GM12801 (cell line): Measurements from ENCODE around the gene DYNC2H1.

Experiments
- TF ChIP-seq, protein P1 (sequence below): IDR thresholded peaks from one replicate; pipeline ENCODE4 v1.5.1; 2011; ENCODE audit warnings: control low read depth; ENCODE audit not compliant: insufficient read length; ENCODE audit errors: extremely low read depth

Gene DYNC2H1

DNA sequence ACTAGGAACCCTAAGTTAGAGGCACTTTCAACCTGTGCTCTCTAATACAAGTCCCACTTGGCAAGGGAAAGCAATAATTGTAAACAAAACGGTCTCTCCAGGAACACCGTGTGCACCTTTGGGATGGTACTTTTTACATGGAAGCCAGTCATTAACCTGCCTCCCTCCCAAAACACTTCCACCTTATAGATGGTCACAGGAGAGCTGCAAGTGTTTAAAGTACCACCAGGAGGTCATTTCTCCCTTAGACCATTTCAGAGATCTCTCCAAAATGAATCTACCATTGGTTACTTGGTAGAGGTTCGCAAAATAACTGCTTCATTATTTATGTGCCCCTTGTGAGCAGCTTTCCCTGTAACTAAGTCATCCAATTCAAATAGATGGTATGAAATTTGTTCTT, 375.3 kb downstream of the DYNC2H1 start:
- TF ChIP-seq, protein P1, sequence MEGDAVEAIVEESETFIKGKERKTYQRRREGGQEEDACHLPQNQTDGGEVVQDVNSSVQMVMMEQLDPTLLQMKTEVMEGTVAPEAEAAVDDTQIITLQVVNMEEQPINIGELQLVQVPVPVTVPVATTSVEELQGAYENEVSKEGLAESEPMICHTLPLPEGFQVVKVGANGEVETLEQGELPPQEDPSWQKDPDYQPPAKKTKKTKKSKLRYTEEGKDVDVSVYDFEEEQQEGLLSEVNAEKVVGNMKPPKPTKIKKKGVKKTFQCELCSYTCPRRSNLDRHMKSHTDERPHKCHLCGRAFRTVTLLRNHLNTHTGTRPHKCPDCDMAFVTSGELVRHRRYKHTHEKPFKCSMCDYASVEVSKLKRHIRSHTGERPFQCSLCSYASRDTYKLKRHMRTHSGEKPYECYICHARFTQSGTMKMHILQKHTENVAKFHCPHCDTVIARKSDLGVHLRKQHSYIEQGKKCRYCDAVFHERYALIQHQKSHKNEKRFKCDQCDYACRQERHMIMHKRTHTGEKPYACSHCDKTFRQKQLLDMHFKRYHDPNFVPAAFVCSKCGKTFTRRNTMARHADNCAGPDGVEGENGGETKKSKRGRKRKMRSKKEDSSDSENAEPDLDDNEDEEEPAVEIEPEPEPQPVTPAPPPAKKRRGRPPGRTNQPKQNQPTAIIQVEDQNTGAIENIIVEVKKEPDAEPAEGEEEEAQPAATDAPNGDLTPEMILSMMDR: no peak

GRCh38 chr11:103486604-103487003, 377.4 kb downstream of the DYNC2H1 start:
- TF ChIP-seq, protein P1: no peak

DNA sequence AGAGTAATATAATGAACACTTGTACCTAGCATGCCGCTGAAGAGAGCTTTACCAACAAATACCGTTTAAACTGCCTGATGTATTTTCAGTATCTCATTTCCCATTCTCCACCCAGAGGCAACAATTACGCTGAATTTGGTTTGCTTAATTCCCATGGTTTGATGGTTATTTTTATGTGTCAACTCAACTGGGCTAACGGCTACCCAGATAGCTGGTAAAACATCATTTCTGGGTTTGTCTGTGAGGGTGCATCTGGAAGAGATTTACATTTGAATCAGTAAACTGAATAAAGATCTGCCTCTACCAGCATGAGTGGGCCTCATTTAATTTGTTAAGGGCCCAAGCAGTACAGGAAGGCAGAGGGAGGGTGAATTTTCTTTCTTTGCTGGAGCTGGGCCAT, 377.9 kb downstream of the DYNC2H1 start:
- TF ChIP-seq, protein P1: no peak

DNA sequence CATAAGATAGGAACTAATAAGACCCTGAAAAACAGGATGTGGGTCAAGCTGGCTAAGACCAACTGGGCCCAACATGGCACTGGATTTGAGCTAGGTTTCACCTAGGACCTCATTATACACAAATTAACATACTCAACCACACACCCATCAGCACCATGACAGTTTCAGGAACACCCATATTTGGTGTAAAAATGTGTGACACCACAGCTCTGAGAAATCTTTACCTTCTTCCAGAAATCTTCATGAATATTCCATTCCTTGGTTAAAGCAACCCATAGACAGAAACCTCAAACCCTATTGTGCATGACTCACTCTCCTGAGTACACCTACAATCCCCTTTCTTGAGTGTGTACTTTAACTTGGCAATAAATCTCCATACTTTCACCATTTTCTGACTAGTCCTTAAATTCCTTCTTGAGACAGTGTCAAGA, 378.8 kb downstream of the DYNC2H1 start:
- TF ChIP-seq, protein P1: no peak

DNA sequence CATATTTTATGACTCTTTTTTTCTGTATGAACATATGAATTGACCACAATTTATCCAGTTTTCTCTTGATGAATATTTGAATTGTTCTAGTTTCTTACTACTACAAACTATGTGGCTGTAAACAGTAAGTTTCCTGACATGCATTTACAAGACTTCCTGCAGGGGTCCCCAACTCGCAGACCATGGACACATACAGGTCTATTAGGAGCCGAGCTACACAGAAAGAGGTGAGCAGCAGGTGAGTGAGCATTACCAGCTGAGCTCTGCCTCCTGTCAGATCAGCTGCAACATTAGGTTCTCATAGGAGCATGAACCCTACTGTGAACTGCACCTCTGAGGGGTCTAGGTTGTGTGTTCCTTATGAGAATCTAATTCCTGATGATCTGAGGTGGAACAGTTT, 379.4 kb downstream of the DYNC2H1 start:
- TF ChIP-seq, protein P1: no peak

GRCh38 chr11:103491777-103492176, 382.6 kb downstream of the DYNC2H1 start:
- TF ChIP-seq, protein P1: no peak

- TF ChIP-seq, protein P1: no peak
These were observed 385.3 kb downstream of the DYNC2H1 start for GRCh38 chr11:103494491-103494890.

DNA sequence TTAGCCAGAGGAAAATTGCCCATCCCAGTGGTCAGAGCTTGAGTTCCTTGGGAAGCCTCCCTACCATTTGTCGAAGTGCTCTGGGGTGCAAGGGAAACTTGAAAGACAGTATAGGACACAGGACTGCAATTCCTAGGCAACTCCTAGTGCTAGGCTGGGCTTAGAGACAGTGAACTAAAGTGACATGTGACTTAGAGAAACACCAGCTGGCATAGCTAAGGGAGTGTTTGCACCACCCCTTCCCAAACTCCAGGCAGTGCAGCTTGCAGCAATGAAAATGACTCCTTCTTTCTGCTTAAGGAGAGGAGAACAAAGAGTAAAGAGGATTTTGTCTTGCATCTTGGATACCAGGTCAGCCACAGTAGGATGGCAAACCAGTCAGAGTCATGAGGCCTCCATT, 388.0 kb downstream of the DYNC2H1 start:
- TF ChIP-seq, protein P1: no peak
